NT2/D1 (cell line): ENCODE data around the gene MAPK7.

ENCODE experiments used
- DNase-seq: peaks from one replicate; pipeline ENCODE4 v3.0.0-alpha.2; 2011; ENCODE audit warnings: low read depth, low spot score
- H3K27me3 ChIP-seq: 2 replicates; pipeline ENCODE4 v1.6.0; 2011; ENCODE audit warnings: mild to moderate bottlenecking; ENCODE audit not compliant: insufficient read length, insufficient read depth
- H3K36me3 ChIP-seq: 2 replicates; pipeline ENCODE4 v1.6.1; 2011; ENCODE audit warnings: mild to moderate bottlenecking, low read length, mixed read lengths; ENCODE audit not compliant: insufficient read depth, insufficient read length
- H3K4me1 ChIP-seq: 2 replicates; pipeline ENCODE4 v1.5.1; 2011; ENCODE audit not compliant: insufficient read depth, insufficient read length
- H3K4me3 ChIP-seq: 2 replicates; pipeline ENCODE4 v1.5.1; 2011; ENCODE audit warnings: low read depth; ENCODE audit not compliant: insufficient read length
- H3K9ac ChIP-seq: 2 replicates; pipeline ENCODE4 v1.6.0; 2011; ENCODE audit warnings: low read depth; ENCODE audit not compliant: insufficient read length
- H3K9me3 ChIP-seq: 2 replicates; pipeline ENCODE4 v1.5.1; 2011; ENCODE audit warnings: mild to moderate bottlenecking, low read length; ENCODE audit not compliant: insufficient read depth
- SUZ12 ChIP-seq: IDR thresholded peaks from 2 replicates; pipeline ENCODE4 v1.6.1; 2011; ENCODE audit not compliant: insufficient read length, insufficient read depth; ENCODE audit errors: extremely low read depth
- YY1 ChIP-seq: IDR thresholded peaks from 2 replicates; pipeline ENCODE4 v1.6.1; 2011; ENCODE audit not compliant: insufficient read length, insufficient read depth
- ZNF274 ChIP-seq: IDR thresholded peaks from 2 replicates; pipeline ENCODE4 v1.6.1; 2011; ENCODE audit warnings: mild to moderate bottlenecking, low read depth, low read length

Gene MAPK7

GRCh38 chr17:19371259-19372010, 6.9 kb upstream of the MAPK7 start:
- Histone ChIP-seq H3K4me3 (no peak overlapping the region), H3K27me3 (no peaks in the 10 kb centered on the region), H3K4me1 (peaks cover 7% of the 10 kb centered on the region), H3K9ac (no peak overlapping the region), H3K9me3 (no peaks in the 10 kb centered on the region), H3K36me3 (no peaks in the 10 kb centered on the region)
- TF ChIP-seq SUZ12 (no peak), ZNF274 (no peak)
- no peak for DNase-seq

GRCh38 chr17:19372011-19372370, 6.3 kb upstream of the MAPK7 start:
- DNase-seq, result no peak
- TF ChIP-seq ZNF274 (no peak), SUZ12 (no peak), YY1 (no peak)
- Histone ChIP-seq H3K4me3 (no peak overlapping the region), H3K9ac (no peak overlapping the region), H3K4me1 (peaks cover 7% of the 10 kb centered on the region), H3K9me3 (no peaks in the 10 kb centered on the region), H3K27me3 (no peaks in the 10 kb centered on the region), H3K36me3 (no peaks in the 10 kb centered on the region)

- Histone ChIP-seq H3K4me1 (peaks cover 7% of the 10 kb centered on the region), H3K9me3 (no peaks in the 10 kb centered on the region), H3K27me3 (no peaks in the 10 kb centered on the region), H3K9ac (no peak overlapping the region), H3K36me3 (no peaks in the 10 kb centered on the region), H3K4me3 (no peak overlapping the region)
- TF ChIP-seq SUZ12 (no peak), YY1 (no peak), ZNF274 (no peak)
- DNase-seq, result no peak
Observed at GRCh38 chr17:19372439-19372838, 5.9 kb upstream of the MAPK7 start.

- H3K27me3 ChIP-seq, result no peaks in the 10 kb centered on the region
- TF ChIP-seq SUZ12 (no peak), ZNF274 (no peak), YY1 (no peak)
- H3K4me1 ChIP-seq, result peaks cover 7% of the 10 kb centered on the region
- H3K36me3 ChIP-seq, result no peaks in the 10 kb centered on the region
- no peak overlapping the region for H3K9ac ChIP-seq
- no peaks in the 10 kb centered on the region for H3K9me3 ChIP-seq
- DNase-seq, result no peak
- no peak overlapping the region for H3K4me3 ChIP-seq
Observed at GRCh38 chr17:19372866-19373504, 5.3 kb upstream of the MAPK7 start.

DNA sequence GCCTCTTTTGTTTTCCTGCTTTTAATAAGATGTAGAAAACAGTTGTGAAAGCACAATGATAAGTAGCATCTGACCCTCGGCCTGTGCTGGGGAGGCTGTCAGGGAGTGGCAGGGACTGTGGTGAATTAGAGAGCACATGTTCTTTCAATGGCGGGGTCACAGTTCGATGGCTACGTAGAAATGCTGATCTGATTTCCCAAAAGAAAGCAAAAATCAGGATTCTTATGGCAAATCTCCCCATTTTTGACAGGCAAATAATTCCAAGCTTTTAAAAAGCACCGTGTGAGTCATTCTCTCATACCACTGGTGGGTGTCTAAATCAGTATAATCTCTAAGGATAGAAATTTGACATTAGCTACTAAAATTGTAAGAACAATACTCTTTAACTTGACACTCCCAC, 4.2 kb upstream of the MAPK7 start:
- no peak for TF ChIP-seq SUZ12
- no peak for TF ChIP-seq YY1
- TF ChIP-seq ZNF274, result no peak
- peaks cover 7% of the 10 kb centered on the region for H3K4me1 ChIP-seq
- H3K27me3 ChIP-seq, result no peaks in the 10 kb centered on the region

GRCh38 chr17:19375732-19376131, 2.6 kb upstream of the MAPK7 start:
- Histone ChIP-seq H3K36me3 (peaks cover 20% of the 10 kb centered on the region), H3K27me3 (no peaks in the 10 kb centered on the region), H3K9ac (no peak overlapping the region), H3K4me3 (no peak overlapping the region), H3K4me1 (peaks cover 7% of the 10 kb centered on the region), H3K9me3 (no peaks in the 10 kb centered on the region)
- TF ChIP-seq ZNF274, result no peak
- no peak for DNase-seq

More for the DNA sequence above, 4.2 kb upstream of the MAPK7 start:
- DNase-seq, result no peak
- Histone ChIP-seq H3K36me3 (peaks cover 4% of the 10 kb centered on the region), H3K9ac (no peak overlapping the region), H3K4me3 (no peak overlapping the region), H3K9me3 (no peaks in the 10 kb centered on the region)

GRCh38 chr17:19376811-19377210, 1.5 kb upstream of the MAPK7 start:
- peak overlapping the region; percentile 76 for H3K4me3 ChIP-seq
- H3K9me3 ChIP-seq, result no peaks in the 10 kb centered on the region
- peaks cover 31% of the 10 kb centered on the region for H3K36me3 ChIP-seq
- no peak for TF ChIP-seq ZNF274
- no peak for TF ChIP-seq SUZ12
- TF ChIP-seq YY1, result no peak
- H3K4me1 ChIP-seq, result peaks cover 3% of the 10 kb centered on the region
- no peaks in the 10 kb centered on the region for H3K27me3 ChIP-seq
- DNase-seq, result no peak
- peak overlapping the region; percentile 68 for H3K9ac ChIP-seq
